Effector memory CD8-positive, alpha-beta T cell (primary cell): ENCODE results near the gene SV2C.
A peak's percentile ranks its signal among the peaks of the same experiment; 100 is the strongest.

Source experiments
- ATAC-seq: fragments of 150-1000 bp; cut with Tn5 transposase; replicated peaks from 2 replicates; pipeline ENCODE4 v1.10.0; 2021; ENCODE audit warnings: mild to moderate bottlenecking, moderate library complexity
- DNase-seq, 3 experiments: peaks; one replicate each; pipeline ENCODE4 v3.0.0; 2021
- H3K27ac Mint-ChIP-seq, 2 donors: one replicate each; pipeline ENCODE4 v1.8.0; 2022; ENCODE audit warnings: mild to moderate bottlenecking in 2 of 2, mixed read lengths in 2 of 2, moderate library complexity in 2 of 2
- H3K27me3 Mint-ChIP-seq, 2 donors: one replicate each; pipeline ENCODE4 v1.8.0; 2022; ENCODE audit warnings: mixed read lengths in 2 of 2
- H3K36me3 Mint-ChIP-seq: one replicate; pipeline ENCODE4 v1.8.0; 2022; ENCODE audit warnings: mild to moderate bottlenecking, moderate library complexity, mixed read lengths; ENCODE audit not compliant: insufficient read depth
- H3K4me1 Mint-ChIP-seq, 2 donors: one replicate each; pipeline ENCODE4 v1.8.0; 2022; ENCODE audit warnings: low read depth in 2 of 2, mixed read lengths in 2 of 2
- H3K4me3 Mint-ChIP-seq, 2 donors: one replicate each; pipeline ENCODE4 v1.8.0; 2022; ENCODE audit warnings: mild to moderate bottlenecking in 2 of 2, mixed read lengths in 2 of 2, moderate library complexity in 2 of 2
- H3K9me3 Mint-ChIP-seq, 2 donors: one replicate each; pipeline ENCODE4 v1.8.0; 2022; ENCODE audit warnings: mixed read lengths in 2 of 2

Gene SV2C

DNA sequence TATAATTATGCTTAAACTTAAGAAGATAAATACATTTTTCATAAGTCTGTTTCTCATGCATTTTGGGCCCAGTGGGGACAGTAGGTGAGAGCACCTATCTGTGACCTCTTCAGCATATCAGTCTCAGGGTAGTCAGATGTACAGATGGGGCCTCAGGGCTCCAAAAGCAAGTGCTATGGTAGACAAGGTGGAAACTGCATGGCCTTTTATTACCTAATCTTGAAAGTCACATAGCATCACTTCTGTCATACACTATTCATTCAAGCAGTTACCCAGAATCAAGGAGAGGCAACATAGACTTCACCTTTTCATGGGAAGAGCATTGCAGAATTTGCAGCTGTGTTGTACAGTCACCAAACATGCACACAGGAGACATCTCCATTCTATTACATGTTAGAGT lies 94.8 kb downstream of the SV2C start:
- no peaks in the 10 kb centered on the region for H3K36me3 Mint-ChIP-seq
- H3K27ac Mint-ChIP-seq, result no peak overlapping the region
- no peak overlapping the region for H3K4me3 Mint-ChIP-seq
- DNase-seq (no peak), ATAC-seq (no peak)
- peaks cover 20 to 21% of the 10 kb centered on the region in 2 donors for H3K4me1 Mint-ChIP-seq
- no peaks in the 10 kb centered on the region for H3K9me3 Mint-ChIP-seq
- no peaks in the 10 kb centered on the region for H3K27me3 Mint-ChIP-seq

DNA sequence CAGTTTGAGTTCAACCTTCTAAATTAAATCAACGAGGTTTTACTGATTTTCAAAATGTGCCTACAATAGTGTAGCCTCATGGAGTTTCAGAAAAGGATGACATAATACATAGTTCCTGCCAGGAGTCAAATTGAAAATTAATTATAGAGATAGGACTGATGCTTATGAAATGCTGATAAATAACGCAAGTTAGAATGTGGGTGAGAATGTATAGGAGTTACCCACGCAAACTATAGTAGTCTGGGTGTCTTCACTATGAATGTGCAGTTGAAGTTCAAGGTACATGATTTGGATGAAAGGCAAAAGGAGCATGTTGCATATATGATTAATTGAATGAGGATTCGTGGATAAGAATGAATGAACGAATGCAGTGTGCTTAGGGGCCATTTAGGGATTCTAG lies 95.7 kb downstream of the SV2C start:
- Mint-ChIP-seq H3K27me3 (no peaks in the 10 kb centered on the region), H3K4me3 (no peak overlapping the region), H3K9me3 (no peaks in the 10 kb centered on the region), H3K4me1 (peaks cover 20 to 21% of the 10 kb centered on the region in 2 donors), H3K27ac (no peak overlapping the region), H3K36me3 (no peaks in the 10 kb centered on the region)
- DNase-seq (no peak), ATAC-seq (no peak)

DNA sequence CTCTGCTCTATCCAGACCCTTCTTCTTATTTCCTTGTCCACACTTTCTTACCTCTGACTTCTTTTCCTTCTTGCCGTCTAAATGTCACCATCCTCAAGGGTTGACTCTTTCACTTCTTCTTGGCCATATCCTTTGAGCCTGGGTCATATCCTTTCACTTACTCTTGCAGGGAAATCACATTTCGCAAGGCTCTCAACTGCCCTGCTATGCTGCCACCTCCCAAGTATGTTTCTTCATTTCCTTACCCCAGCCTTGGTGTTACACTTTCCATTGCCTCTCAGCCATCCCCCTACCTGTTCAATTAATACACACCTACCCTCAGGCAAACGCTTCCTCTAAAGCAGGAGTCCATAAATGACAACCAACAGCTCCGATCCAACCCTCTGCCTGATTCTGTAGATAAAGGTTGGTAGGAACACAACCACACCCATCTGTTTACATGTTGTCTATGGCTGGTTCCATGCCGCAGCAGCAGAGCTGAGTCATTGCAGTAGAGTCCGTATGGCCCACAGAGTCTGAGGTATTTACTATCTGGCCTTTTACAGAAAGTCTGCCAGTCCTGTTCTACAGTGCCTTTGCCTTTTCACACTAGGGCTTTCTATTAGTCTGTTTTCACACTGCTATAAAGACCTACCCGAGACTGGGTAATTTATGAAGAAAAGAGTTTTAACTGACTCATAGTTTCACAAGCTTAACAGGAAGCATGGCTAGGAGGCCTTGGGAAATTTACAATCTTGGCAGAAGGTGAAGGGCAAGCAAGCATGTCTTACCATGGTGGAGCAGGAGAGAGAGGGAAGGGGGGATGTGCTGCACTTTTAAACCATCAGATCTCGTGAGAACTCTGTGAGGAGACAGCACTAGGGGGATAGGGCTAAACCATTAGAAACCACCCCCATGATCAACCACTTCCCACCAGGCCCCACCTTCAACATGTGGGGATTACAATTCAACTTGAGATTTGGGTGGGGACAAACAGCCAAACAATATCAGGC lies 97.9 kb downstream of the SV2C start:
- Mint-ChIP-seq H3K9me3 (no peaks in the 10 kb centered on the region), H3K27me3 (no peaks in the 10 kb centered on the region), H3K27ac (no peak overlapping the region), H3K4me1 (peaks cover 7% of the 10 kb centered on the region in 2 donors), H3K4me3 (no peak overlapping the region), H3K36me3 (no peaks in the 10 kb centered on the region)
- ATAC-seq (peak; percentile 58), DNase-seq (peak in 1 of 3 experiments; percentile 1)

DNA sequence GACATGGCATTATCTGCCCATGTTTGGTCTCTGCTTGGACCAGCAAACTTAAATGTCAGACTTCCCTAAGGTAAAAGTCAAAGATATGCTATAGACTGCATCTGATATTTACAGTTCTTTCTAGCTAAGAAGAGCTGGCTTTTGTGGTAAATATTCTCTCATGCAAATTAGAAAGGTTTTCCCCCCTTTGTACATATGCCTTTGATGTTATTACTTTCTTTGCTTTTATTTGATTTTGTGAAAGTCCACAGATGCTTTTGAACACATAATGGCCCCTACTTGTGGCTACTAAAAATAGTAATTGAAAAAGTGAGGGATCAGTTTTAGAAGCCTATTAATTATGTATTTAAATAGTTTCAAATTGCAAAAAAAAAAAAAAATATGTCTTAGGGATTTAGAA lies 104.2 kb downstream of the SV2C start:
- no peak for DNase-seq
- peaks cover 0 to 2% of the 10 kb centered on the region in 2 donors for H3K9me3 Mint-ChIP-seq
- H3K27me3 Mint-ChIP-seq, result no peaks in the 10 kb centered on the region
- no peak overlapping the region for H3K4me3 Mint-ChIP-seq
- ATAC-seq, result no peak
- H3K4me1 Mint-ChIP-seq, result no peaks in the 10 kb centered on the region
- no peaks in the 10 kb centered on the region for H3K36me3 Mint-ChIP-seq
- H3K27ac Mint-ChIP-seq, result no peak overlapping the region

DNA sequence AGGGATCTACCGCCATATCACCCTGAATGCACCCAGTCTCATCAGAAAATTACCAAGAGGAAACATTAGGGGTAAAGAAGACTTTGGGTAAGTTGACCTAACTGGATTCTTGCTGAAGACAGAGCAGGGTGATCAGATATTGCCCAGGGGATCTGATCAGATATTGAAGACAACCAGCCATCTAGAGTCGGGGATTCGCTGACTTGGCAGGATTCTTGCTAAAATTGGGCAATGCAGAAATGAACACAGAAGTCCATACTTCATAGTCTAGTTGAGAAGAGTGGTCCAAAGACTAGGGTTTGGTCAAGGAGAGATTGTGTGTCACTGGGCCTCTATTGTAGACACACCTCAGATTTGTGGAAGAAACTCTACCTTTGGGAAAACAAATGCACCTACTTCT lies 107.2 kb downstream of the SV2C start:
- H3K4me1 Mint-ChIP-seq, result no peaks in the 10 kb centered on the region

DNA sequence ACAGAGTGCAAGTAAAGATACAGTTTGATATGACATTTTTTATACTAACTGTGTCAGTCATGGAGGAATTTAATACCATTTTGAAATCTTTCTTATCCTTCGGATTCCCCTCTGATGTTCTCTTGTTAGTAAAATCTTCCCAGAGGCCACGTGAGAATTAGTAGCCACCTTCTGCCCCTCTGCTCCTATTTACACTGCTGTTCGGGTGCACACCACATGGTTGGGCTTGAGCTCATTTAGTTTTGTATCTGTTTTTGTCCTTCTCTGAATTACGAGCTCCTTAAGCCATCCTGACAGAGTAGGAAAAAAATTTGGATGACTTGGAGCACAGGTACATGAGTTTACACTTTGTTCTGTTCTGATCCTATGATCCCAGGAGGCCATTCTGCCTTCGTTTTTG lies 109.7 kb downstream of the SV2C start:
- ATAC-seq, result no peak
- no peak for DNase-seq
- H3K4me1 Mint-ChIP-seq, result no peaks in the 10 kb centered on the region
- peaks cover 0 to 9% of the 10 kb centered on the region in 2 donors for H3K27me3 Mint-ChIP-seq
- peaks cover 0 to 2% of the 10 kb centered on the region in 2 donors for H3K9me3 Mint-ChIP-seq
- no peak overlapping the region for H3K4me3 Mint-ChIP-seq
- no peak overlapping the region for H3K27ac Mint-ChIP-seq
- no peaks in the 10 kb centered on the region for H3K36me3 Mint-ChIP-seq

More for the DNA sequence above, 107.2 kb downstream of the SV2C start:
- H3K36me3 Mint-ChIP-seq, result no peaks in the 10 kb centered on the region
- H3K27ac Mint-ChIP-seq, result no peak overlapping the region
- H3K27me3 Mint-ChIP-seq, result no peaks in the 10 kb centered on the region
- DNase-seq (no peak), ATAC-seq (no peak)
- no peak overlapping the region for H3K4me3 Mint-ChIP-seq
- H3K9me3 Mint-ChIP-seq, result peaks cover 0 to 2% of the 10 kb centered on the region in 2 donors

DNA sequence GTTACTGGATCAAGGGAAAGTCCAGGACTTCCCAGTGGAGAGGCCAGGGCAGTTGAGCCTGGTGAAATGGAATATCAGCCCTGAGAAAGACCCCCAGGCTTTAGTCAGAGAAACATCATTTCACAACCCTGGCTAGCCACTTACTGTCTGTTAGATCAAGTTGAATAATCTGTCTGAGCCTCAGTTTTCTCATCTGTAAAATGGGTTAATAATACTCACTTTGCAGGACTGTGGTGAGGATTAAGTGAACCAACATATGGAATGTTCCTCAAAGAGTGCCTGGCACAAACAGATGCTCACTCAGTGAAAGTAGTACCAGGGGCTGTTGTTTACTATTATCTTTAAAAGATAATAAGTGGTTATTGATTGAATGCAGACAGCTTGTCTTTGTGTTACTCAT lies 110.5 kb downstream of the SV2C start:
- no peak for ATAC-seq
- H3K27ac Mint-ChIP-seq, result no peak overlapping the region
- no peaks in the 10 kb centered on the region for H3K4me1 Mint-ChIP-seq
- H3K27me3 Mint-ChIP-seq, result peaks cover 0 to 9% of the 10 kb centered on the region in 2 donors
- H3K36me3 Mint-ChIP-seq, result no peaks in the 10 kb centered on the region
- no peak overlapping the region for H3K4me3 Mint-ChIP-seq
- DNase-seq, result no peak
- peaks cover 0 to 2% of the 10 kb centered on the region in 2 donors for H3K9me3 Mint-ChIP-seq

DNA sequence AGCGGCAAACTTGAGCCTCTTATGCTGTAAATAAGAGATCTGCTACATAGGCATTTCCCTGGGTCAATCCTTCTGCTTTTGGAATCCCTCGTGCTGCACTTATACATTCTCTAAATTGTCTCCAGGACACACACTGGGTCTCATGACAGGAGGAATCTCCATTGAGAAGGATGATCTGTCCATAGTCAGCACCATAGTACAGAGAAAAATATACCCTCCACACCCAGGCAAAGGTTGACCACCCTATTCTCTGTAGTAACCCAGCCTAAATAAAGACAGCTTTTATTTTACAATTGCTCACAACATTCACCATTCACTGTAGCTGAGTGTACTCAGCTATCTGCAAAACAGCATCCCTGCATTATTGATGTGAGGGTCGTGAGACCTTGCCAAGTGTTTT lies 111.2 kb downstream of the SV2C start:
- H3K4me1 Mint-ChIP-seq, result peaks cover 1 to 2% of the 10 kb centered on the region in 2 donors
- H3K9me3 Mint-ChIP-seq, result peaks cover 0 to 2% of the 10 kb centered on the region in 2 donors
- H3K27ac Mint-ChIP-seq, result no peak overlapping the region
- ATAC-seq (no peak), DNase-seq (no peak)
- no peaks in the 10 kb centered on the region for H3K36me3 Mint-ChIP-seq
- peaks cover 0 to 9% of the 10 kb centered on the region in 2 donors for H3K27me3 Mint-ChIP-seq
- no peak overlapping the region for H3K4me3 Mint-ChIP-seq

DNA sequence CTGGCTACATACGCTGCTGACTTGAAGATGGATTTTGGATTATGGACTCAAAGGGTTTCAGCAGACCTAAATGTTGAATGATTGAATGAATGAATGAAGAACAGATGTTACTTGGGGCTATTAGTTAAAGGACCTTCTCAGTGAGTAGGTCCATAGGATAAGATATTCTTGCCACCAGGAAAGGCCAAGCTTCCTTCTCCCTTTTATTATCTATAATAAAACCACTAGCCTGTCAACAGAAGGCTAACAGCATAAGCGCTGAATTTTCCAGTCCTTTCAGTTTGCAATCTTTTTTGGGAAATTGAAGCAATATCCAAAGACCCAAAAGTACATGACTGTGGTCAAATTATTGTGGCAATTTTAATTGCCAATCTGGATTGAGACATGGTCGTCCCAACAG lies 113.3 kb downstream of the SV2C start:
- Mint-ChIP-seq H3K4me1 (peaks cover 3 to 5% of the 10 kb centered on the region in 2 donors), H3K27me3 (peaks cover 0 to 9% of the 10 kb centered on the region in 2 donors), H3K9me3 (no peaks in the 10 kb centered on the region), H3K27ac (no peak overlapping the region), H3K36me3 (no peaks in the 10 kb centered on the region), H3K4me3 (no peak overlapping the region)
- DNase-seq, result no peak
- ATAC-seq, result no peak

DNA sequence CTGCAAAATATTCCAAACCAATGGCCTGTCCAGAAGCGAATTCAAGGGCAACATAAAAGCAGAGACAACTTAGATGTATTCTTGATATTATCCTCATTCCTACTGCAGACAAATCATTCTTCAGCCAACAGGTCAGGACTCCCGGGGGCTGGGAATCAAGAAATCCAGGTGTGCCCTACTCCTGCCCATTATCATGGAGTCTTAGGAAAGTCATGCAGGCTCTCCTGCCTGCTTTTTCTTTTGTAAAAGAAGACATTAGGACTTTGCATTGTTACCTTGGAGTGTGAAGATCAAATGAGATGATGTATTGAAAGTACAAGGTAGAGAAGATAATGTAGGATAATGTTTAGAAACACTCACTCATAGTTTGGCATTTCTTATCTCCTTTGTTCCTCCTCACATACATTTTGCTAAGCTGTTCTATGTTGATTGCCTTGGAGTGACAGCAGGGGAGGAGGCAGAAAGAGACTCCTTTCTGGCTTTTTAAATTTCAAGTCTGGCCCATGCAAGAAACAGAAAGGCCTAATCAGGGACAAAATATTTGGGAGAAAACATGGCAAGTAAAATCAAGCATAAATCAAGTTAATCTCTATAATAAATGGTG lies 113.8 kb downstream of the SV2C start:
- Mint-ChIP-seq H3K4me3 (no peak overlapping the region), H3K27ac (no peak overlapping the region), H3K9me3 (no peaks in the 10 kb centered on the region), H3K36me3 (no peaks in the 10 kb centered on the region), H3K4me1 (peaks cover 3 to 5% of the 10 kb centered on the region in 2 donors), H3K27me3 (peaks cover 0 to 9% of the 10 kb centered on the region in 2 donors)
- DNase-seq, result no peak
- no peak for ATAC-seq

DNA sequence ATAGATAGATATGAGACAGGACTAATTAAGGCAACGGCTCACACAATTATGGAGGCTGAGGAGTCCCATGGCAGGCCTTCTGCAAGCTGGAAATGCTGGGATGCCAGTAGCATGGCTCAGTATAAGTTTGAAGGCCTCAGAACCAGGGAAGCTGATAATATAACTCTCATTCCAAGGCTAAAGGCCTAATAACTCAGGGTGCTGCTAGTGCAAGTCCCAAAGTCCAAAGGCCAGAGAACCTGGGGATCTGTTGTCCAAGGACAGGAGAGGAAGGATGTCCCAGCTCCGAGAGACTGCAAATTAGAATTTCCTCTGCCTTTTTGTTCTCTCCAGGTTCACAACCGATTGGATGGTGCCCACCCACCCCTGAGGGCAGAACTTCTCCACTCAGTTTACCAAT lies 114.5 kb downstream of the SV2C start:
- Mint-ChIP-seq H3K4me1 (peaks cover 3 to 5% of the 10 kb centered on the region in 2 donors), H3K27me3 (peaks cover 0 to 9% of the 10 kb centered on the region in 2 donors), H3K27ac (no peak overlapping the region), H3K36me3 (no peaks in the 10 kb centered on the region), H3K4me3 (no peak overlapping the region), H3K9me3 (no peaks in the 10 kb centered on the region)
- ATAC-seq, result no peak
- no peak for DNase-seq

DNA sequence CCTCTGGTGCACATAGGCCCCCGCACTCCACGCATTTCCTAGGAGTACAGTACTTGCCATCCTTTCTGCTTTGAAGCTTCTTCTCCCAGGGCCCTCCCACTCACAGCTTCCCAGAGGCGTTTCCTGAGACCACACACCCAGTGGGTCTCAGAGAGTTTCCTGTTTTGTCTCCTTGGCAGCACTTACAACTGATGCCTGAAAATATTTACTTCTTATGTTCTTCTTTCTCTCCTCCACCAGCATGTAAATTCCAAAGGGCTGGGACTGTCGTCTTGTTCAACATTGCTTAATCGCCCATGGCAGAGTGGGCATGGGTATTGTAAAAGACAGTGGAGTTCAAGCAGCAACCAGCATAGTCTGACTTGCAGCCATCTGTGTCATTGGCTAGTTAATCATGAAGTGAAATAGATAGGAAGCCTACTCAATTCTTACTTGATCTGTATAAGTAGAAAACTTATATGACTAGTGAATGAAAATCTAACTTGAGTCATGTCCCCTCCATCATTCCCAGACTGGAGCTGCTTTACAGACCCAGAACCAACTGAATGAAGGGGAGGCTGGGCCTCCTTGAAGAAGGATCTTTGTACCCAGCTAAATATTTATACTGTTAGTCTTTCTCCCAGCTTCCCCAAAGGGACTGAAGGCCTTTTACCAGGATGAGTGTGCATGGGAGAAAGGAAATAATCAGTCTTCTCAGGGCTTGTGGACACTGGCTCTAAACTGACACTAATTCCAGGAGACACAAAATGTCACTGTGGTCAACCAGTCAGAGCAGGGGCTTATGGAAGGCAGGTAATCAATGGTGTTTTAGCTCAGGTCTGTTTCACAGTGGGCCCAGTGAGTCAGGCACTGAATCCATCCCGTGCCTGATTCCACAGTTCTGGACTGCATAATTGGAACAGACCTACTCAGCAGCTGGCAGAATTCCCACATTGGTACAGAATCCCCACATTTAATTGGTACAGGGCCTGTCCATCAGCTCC lies 116.4 kb downstream of the SV2C start:
- Mint-ChIP-seq H3K27ac (no peak overlapping the region), H3K27me3 (peaks cover 0 to 9% of the 10 kb centered on the region in 2 donors), H3K36me3 (no peaks in the 10 kb centered on the region), H3K4me3 (no peak overlapping the region), H3K9me3 (no peaks in the 10 kb centered on the region), H3K4me1 (peaks cover 3 to 5% of the 10 kb centered on the region in 2 donors)
- DNase-seq (no peak), ATAC-seq (no peak)

DNA sequence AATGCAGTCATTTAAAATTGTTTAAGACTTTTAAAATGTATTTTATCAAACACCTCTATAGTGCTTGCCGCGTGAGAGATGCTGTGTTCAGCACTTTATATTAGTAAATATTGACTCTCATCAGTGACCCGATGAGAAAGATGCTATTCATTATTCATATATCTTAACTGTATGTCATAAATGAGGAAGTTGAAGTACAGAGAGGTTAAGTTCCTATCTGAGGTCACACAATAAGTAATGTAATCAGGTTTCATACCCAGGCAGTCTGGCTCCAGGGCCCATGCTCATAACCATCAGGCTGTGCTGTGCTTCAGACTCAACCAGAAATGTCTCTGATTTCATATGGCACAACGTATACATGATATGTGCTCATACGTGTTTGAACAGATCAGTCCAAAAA lies 119.0 kb downstream of the SV2C start:
- H3K27ac Mint-ChIP-seq, result no peak overlapping the region
- DNase-seq (no peak), ATAC-seq (no peak)
- H3K9me3 Mint-ChIP-seq, result no peaks in the 10 kb centered on the region
- H3K4me3 Mint-ChIP-seq, result no peak overlapping the region
- H3K36me3 Mint-ChIP-seq, result no peaks in the 10 kb centered on the region
- H3K4me1 Mint-ChIP-seq, result peaks cover 3 to 5% of the 10 kb centered on the region in 2 donors
- no peaks in the 10 kb centered on the region for H3K27me3 Mint-ChIP-seq
